Measurements from ENCODE around the gene PCDH9.
"Not testable (repeated sequence)": the region's sequence is repeated elsewhere in the genome, so short reads cannot be mapped to it uniquely, and the experiment has no call there.

The PCDH9 gene

GRCh38 chr13:66264971-66265370 is 965.2 kb downstream of the PCDH9 start:
- no peak overlapping the region for H3K4me3 ChIP-seq (ENCODE audit: low read depth, low read length)
- peak; percentile 20 for DNase-seq (ENCODE audit: low read depth)
- no peak for TF ChIP-seq CTCF (conservative IDR thresholded peaks at IDR 0.05; ENCODE audit: low read depth, low read length)

DNA sequence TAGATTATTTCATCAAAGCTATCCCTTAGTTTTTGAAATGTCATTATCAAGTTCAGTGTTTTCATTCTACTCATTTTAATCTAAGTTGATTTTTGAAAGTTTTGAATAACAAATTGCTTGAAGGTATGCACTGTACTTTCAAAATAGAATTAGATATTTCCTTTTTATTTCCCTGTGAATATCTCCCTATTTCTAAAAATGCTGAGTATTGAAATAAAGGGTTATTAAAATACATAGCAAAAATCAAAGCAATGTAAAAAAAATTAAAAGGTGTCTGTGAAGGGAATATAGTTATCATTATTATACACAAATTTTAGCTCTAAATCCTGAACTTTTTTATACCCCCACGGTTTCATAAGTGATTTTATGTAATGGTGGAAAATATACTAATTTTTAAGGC is 967.8 kb downstream of the PCDH9 start:
- no peak for TF ChIP-seq CTCF (conservative IDR thresholded peaks at IDR 0.05; ENCODE audit: low read depth, low read length)
- H3K4me3 ChIP-seq (ENCODE audit: low read depth, low read length): no peak overlapping the region
- DNase-seq (ENCODE audit: low read depth): no peak

DNA sequence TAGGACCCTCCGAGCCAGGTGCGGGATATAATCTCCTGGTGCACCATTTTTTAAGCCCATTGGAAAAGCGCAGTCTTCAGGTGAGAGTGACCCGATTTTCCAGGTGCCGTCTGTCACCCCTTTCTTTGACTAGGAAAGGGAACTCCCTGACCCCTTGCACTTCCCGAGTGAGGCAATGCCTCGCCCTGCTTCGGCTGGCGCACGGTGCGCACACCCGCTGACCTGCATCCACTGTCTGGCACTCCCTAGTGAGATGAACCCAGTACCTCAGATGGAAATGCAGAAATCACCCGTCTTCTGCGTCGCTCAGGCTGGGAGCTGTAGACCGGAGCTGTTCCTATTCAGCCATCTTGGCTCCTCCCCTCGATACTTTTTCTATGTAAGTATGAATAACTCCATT is 970.7 kb downstream of the PCDH9 start:
- not testable (repeated sequence) for DNase-seq (ENCODE audit: low read depth); H3K4me3 ChIP-seq (ENCODE audit: low read depth, low read length)
